A549 (cell line): ENCODE results near the gene FOSL2.

ENCODE experiments used
- KDM1A ChIP-seq: fragments of 200-600 bp; sonication (generic); IDR thresholded peaks from 2 replicates; pipeline ENCODE4 v1.6.1; 2016; ENCODE audit warnings: low read depth, mild to moderate bottlenecking
- MYC ChIP-seq: IDR thresholded peaks from 2 replicates; pipeline ENCODE4 v1.6.1; 2012; ENCODE audit warnings: mild to moderate bottlenecking, inconsistent platforms, low read length, improper control_type of control experiment, borderline replicate concordance
- PHF8 ChIP-seq: fragments of 200-600 bp; sonication (generic); IDR thresholded peaks from 2 replicates; pipeline ENCODE4 v1.6.1; 2016; ENCODE audit warnings: low read depth, mild to moderate bottlenecking, antibody characterized with exemption, moderate library complexity, borderline replicate concordance
- POLR2A ChIP-seq: IDR thresholded peaks from 2 replicates; pipeline ENCODE4 v1.6.1; 2012; ENCODE audit warnings: mild to moderate bottlenecking, low read length
- RAD21 ChIP-seq, 2 experiments: fragments of >200 bp in 1 of 2; sonication (Bioruptor Twin) in 1 of 2; formaldehyde crosslinking in 1 of 2; IDR thresholded peaks in 1 of 2; conservative IDR thresholded peaks in 1 of 2; 2 replicates in 1 of 2; 3 replicates in 1 of 2; pipeline ENCODE4 v1.6.1; 2012 to 2018; ENCODE audit warnings: inconsistent platforms in 1 of 2
- SMC3 ChIP-seq: fragments of >200 bp; sonication (Bioruptor Twin); formaldehyde crosslinking; IDR thresholded peaks from 3 replicates; pipeline ENCODE4 v1.6.1; 2018; ENCODE audit warnings: inconsistent platforms
- TF ChIP-seq, protein P1 (sequence below): fragments of 250-450 bp; sonication (Bioruptor Pico); IDR thresholded peaks from 2 replicates; pipeline ENCODE4 v1.5.0; 2021; ENCODE audit warnings: mild to moderate bottlenecking, moderate library complexity, borderline replicate concordance
- TF ChIP-seq, protein P2 (sequence below): fragments of >200 bp; sonication (Bioruptor Twin); formaldehyde crosslinking; IDR thresholded peaks from 3 replicates; pipeline ENCODE4 v1.5.1; 2016
- TF ChIP-seq, protein P3 (sequence below): IDR thresholded peaks from 2 replicates; pipeline ENCODE4 v1.6.1; 2012

DNA sequence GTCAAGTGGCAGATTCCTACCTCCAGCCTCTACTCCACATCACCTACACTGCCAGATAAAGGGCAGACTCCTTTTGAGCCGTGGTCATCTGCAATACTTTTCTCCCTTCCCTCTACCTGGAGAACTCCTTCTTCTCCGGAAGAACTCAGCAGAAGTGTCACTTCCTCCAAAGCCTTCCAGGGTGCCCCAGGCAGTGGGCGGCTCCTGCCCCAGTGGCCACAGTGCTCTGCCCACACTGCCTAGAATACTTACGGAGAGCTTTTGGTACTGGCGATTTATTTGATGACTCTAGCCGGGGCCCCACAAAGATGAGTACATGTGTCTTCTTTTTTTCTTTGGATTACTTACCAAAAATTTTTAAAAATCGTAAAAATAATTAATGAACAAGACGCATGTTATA lies 39.7 kb downstream of the FOSL2 start:
- TF ChIP-seq POLR2A: no peak
- no peak for TF ChIP-seq KDM1A
- no peak for TF ChIP-seq MYC
- TF ChIP-seq PHF8: no peak
- TF ChIP-seq, protein P1, sequence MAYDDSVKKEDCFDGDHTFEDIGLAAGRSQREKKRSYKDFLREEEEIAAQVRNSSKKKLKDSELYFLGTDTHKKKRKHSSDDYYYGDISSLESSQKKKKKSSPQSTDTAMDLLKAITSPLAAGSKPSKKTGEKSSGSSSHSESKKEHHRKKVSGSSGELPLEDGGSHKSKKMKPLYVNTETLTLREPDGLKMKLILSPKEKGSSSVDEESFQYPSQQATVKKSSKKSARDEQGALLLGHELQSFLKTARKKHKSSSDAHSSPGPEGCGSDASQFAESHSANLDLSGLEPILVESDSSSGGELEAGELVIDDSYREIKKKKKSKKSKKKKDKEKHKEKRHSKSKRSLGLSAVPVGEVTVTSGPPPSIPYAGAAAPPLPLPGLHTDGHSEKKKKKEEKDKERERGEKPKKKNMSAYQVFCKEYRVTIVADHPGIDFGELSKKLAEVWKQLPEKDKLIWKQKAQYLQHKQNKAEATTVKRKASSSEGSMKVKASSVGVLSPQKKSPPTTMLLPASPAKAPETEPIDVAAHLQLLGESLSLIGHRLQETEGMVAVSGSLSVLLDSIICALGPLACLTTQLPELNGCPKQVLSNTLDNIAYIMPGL (CRISPR knock-in tag): no peak
- TF ChIP-seq, protein P2, sequence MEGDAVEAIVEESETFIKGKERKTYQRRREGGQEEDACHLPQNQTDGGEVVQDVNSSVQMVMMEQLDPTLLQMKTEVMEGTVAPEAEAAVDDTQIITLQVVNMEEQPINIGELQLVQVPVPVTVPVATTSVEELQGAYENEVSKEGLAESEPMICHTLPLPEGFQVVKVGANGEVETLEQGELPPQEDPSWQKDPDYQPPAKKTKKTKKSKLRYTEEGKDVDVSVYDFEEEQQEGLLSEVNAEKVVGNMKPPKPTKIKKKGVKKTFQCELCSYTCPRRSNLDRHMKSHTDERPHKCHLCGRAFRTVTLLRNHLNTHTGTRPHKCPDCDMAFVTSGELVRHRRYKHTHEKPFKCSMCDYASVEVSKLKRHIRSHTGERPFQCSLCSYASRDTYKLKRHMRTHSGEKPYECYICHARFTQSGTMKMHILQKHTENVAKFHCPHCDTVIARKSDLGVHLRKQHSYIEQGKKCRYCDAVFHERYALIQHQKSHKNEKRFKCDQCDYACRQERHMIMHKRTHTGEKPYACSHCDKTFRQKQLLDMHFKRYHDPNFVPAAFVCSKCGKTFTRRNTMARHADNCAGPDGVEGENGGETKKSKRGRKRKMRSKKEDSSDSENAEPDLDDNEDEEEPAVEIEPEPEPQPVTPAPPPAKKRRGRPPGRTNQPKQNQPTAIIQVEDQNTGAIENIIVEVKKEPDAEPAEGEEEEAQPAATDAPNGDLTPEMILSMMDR: no peak
- TF ChIP-seq RAD21 (conservative IDR thresholded peaks at IDR 0.05 in 1 of 2, IDR thresholded peaks at IDR 0.05 in 1 of 2): no peak
- TF ChIP-seq SMC3: no peak
- TF ChIP-seq, protein P3, sequence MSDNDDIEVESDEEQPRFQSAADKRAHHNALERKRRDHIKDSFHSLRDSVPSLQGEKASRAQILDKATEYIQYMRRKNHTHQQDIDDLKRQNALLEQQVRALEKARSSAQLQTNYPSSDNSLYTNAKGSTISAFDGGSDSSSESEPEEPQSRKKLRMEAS: no peak
